NOMO-1 treated with dmso at 0.1 percent for 144 hours (cell line): Measurements from ENCODE around the gene GABRR1.
"Not testable (repeated sequence)": the region's sequence is repeated elsewhere in the genome, so short reads cannot be mapped to it uniquely, and the experiment has no call there.

ENCODE experiments used
- DNase-seq: peaks from one replicate; lab custom pipeline; 2025; ENCODE audit not compliant: unreplicated experiment; lab: John Stamatoyannopoulos, UW

GABRR1 gene

DNA sequence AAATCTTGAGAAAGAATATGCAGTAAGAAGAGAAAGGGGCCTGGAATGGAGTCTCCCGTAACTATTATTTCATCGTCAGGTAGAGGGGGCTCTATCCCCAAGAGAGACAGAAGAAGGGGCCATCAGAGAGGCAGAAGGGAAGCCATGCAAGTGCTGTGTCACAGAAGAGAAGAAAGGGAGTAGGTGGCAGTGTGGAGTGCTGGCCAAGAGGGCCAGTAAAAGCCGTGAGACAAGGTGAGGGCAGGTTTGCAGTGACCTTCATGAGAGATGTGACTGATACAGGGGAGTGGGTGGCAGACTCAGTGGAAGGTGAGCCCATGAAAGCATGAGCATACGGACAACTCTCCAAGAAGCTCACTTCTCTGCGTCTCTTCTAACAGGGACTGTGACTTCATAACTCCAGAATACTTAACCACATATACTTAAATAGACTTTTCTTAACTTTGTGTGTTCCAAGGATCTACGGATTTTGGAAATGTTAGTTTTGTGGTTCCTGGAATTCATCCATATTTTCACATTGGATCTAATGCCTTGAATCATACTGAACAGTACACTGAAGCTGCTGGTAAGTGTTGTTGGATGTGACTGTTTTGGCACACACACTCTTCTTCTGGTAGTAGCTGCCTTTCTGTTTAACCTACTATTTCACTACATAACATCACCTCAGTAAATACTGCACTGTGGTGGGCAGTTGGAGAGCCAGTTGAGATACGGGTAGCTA, 55.7 kb downstream of the GABRR1 start:
- no peak for DNase-seq

DNA sequence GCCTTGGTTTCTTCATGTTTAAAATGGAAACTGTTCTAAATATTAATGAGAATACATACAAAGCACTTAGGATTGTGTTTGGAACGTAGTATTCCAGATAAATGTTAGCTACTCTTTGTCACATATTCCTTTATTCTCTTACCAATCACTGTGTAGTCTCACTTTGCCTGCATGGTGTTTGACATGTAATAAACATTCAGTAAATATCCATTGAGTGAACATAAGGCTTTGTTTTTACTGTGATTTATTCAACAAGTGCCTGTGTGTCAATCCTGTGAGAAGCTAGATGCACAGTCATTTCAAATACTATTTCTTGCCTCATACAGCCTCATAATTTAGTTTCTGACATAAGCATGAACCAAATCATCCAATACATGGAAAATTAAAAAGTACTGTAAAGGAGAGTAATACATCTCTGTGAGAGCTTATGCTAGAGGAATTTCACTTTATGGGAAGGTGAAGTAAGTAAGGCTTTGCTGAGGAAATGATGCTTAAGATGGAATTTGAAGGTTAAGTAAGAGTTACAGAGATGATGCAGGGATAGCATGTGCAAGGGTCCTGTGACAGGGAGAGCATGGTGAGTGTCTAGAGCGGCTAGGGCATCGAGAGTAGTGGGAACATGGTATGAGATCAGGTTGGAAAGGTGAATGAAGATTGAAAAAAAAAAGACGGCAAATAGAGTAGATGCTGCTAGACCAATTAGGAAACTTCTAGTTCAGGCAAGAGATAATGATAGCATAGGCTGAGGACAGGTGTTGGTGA, 56.6 kb downstream of the GABRR1 start:
- DNase-seq, result no peak

DNA sequence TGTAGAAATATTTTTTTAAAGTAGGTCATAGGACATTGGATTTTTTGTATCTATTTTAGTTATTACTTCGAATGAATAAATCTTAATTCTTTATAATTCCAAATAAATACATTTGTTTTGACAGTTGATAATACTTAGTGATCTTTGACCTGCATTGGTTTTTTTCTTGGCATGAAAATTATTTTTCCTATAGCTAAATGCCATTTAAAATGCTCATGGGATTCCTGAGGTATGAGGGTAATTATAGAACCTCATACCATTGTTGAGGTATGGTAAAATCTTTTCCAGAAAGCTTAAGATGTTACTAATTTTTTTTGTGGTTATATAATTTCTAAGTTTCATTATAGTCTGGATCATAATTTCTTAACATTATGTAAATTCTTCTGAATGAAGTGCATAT, 63.0 kb downstream of the GABRR1 start:
- DNase-seq, result no peak

GRCh38 chr6:89148016-89148750, 69.0 kb downstream of the GABRR1 start:
- no peak for DNase-seq

- no peak for DNase-seq
These were observed 70.1 kb downstream of the GABRR1 start for GRCh38 chr6:89146718-89147700.

GRCh38 chr6:89145956-89146717, 71.0 kb downstream of the GABRR1 start, which contains the start of gene PM20D2:
Gene PM20D2 (plus strand): TSS chr6:89146055. CDS start chr6:89146145, 90 bp downstream.
- DNase-seq, result peak; percentile 52

DNA sequence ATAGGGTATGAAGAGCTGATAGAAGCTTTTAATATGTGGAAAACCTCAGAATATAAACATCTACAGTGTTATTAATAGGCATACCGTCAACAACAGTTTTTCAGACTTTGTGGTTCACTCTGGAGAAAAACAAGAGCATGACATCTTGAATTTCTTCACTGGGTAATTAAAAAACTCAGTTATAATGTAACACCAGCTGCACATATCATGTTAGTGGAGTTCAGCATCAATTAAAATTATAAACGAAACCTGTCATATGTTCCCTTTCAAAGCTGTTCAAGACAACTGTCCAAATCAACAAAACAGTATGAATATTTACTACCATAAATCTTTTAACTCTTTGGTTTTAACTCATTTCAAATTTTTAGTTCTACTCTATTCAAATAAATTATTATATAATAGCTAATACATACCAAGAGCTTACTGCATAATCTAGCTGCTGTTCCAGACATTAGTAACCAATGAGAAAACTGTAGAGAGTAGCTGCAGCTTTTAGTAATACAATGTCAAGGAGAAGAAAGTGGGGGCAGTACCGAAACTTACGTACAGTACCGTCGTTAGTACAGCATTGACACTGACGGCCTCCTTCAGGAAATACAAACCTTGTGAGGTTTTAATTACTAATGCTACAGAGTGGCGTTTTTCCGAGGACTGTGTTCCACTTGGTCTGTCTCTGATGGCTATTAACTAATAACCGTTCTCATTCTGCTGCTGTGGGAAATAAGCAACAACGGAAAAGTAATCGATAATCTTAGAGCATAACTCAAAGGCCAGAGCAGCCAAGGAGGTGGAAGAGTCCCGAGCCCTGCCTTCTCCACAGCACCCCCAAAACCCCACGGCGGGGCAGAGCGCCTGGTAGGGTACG, 71.8 kb downstream of the GABRR1 start:
- DNase-seq, result peak; percentile 42

DNA sequence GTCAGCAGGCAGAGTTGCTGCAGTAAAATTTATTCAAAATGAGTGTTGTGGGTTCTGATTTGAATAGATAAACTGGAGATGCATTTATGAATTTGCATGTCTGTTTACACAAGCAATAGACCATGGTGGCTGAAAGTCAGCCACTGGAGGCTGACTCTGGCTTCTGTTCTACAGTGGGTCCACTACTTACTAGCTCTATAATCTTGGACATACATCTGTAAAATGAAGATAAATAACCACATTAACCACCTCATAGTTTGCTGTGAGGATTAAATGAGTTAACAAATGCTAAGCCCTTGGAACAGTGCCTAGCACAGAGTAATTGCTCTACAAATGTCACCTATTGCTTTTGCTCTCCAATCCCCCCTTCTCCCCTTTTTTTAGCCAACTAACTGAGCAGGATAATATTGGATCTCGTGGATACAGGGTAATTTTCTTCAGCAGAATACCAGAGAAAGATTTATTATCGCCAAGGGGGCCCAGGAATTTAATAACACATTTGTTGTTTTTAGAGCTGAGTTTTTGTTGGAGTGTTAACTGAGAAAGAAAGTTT, 72.7 kb downstream of the GABRR1 start:
- no peak for DNase-seq

DNA sequence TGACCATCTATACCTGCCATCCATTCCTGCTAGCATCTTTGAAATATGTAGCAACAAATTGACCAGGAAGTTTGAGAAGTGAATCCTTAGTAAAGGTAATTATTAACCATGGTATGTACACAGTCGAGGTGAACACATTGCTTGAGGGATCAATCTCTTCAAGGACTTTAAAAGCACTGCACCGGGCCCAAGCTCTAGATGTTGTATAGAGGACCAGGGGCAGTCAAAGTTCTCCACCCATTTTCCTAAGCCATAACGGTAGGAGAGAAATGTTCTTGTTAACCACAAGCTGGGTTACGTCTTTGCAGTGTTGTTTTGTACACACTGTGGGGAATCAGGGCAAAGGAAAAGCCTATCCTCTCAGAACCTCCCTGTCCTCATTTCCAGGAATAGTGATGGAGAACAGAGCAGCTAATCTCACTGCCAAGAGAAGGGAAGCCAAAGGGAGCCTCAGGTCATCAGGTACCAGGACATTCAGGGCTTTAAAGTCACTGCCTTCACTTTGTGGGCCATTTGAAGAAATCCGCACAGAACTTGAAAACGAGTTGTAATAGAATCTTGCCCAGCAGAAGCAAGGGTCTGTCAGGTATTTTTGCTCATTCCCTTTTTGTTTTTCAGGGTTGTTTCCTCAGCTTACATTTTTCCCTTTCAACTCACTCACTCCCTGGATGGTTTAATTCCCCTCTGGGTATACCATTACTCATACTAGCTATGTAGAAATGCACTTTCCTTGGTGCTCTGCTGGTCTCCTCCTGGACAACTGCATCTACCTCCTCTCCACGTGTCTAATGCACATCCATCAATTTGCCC, 76.6 kb downstream of the GABRR1 start:
- no peak for DNase-seq

GRCh38 chr6:89139509-89140346, 77.4 kb downstream of the GABRR1 start:
- DNase-seq, result no peak

DNA sequence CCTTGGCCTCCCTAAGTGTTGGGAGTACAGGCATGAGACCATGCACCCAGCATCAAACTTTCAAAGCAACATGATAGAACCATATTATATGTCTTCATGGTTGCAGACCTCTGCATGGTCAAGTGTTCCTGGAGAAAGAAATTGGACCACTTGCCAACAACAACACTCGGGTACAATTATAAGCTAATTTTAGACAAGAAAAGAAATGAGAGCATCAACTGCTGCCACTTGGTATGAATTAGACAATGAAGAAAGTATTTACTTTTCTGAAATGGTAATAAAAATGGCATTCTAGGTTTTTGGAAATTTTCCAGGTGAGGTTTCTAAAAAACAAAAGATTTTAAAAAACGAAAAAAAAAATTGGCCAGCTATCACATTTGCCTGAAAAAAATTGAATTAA, 79.0 kb downstream of the GABRR1 start:
- no peak for DNase-seq

- DNase-seq, result no peak
These were observed 82.4 kb downstream of the GABRR1 start for GRCh38 chr6:89134723-89135122.

DNA sequence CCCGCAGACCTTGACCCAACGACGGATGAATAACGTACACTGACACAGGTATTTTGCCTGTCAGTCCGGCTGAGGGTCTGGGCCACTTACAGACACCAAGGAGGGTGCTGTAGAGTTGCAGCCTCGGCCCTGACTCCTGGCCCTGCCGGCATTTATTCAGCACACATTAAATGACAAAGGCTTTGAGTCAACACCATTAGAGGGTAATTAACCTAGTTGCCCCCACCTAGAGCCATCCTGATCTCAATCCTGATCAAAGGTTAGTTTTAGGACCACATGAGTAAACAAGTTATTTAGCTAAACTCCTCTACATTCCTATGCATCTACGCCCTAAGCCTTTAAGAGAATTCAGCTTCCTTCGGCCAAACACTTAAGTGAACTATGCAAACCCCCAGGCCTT, 83.2 kb downstream of the GABRR1 start:
- DNase-seq, result no peak

DNA sequence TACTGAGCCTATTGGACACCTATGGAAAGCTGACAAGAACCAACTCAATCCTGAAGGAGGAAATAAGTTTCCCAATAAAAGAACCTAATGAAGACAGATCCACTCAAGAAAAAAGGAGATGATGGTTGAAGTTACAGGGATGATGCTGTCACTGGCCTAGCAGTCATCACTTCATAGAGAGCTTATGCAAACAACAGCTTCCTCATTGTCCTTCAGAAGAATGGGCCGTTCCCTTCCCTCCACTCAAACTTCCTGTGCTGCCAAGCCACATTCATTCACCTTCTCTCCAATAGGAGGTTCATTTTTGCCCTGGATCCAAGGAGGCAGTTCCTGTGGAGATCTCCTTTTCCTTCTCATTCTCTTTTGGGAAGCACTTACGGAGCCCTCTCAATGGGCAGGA, 85.1 kb downstream of the GABRR1 start:
- no peak for DNase-seq

GRCh38 chr6:89131599-89131998, 85.6 kb downstream of the GABRR1 start:
- no peak for DNase-seq

GRCh38 chr6:89128256-89128671, 88.9 kb downstream of the GABRR1 start:
- DNase-seq, result not testable (repeated sequence)
